Smooth muscle cell (in vitro differentiated cells): ENCODE measurements around the gene KRTAP13-2. TPM values are rescaled to one million over a fixed set of nuclear protein-coding genes. Genes with fewer than 3 reads are reported as not detected.

Source experiments
- DNase-seq: peaks from one replicate; lab custom pipeline; 2025; ENCODE audit not compliant: unreplicated experiment; lab: John Stamatoyannopoulos, UW
- H2AFZ ChIP-seq: fragments of 200-600 bp; sonication (generic); 2 replicates; pipeline ENCODE4 v1.6.0; 2016; ENCODE audit warnings: antibody characterized with exemption, low read depth, mild to moderate bottlenecking
- H3F3A ChIP-seq: fragments of 200-600 bp; sonication (generic); 2 replicates; pipeline ENCODE4 v1.6.0; 2017; ENCODE audit warnings: antibody characterized with exemption, low read depth
- H3K27ac ChIP-seq: fragments of 200-600 bp; sonication (generic); 2 replicates; pipeline ENCODE4 v1.5.1; 2016; ENCODE audit warnings: low read depth, mild to moderate bottlenecking
- H3K27me3 ChIP-seq: fragments of 200-600 bp; sonication (generic); 2 replicates; pipeline ENCODE4 v1.6.1; 2016; ENCODE audit warnings: low read depth, mild to moderate bottlenecking
- H3K36me3 ChIP-seq: fragments of 200-600 bp; sonication (generic); 2 replicates; pipeline ENCODE4 v1.5.1; 2016; ENCODE audit warnings: low read depth
- H3K4me1 ChIP-seq: fragments of 200-600 bp; sonication (generic); 2 replicates; pipeline ENCODE4 v1.5.1; 2016; ENCODE audit warnings: low read depth
- H3K4me2 ChIP-seq: fragments of 200-600 bp; sonication (generic); 2 replicates; pipeline ENCODE4 v1.6.0; 2016; ENCODE audit warnings: mild to moderate bottlenecking
- H3K4me3 ChIP-seq: fragments of 200-600 bp; sonication (generic); 2 replicates; pipeline ENCODE4 v1.5.1; 2016; ENCODE audit warnings: mild to moderate bottlenecking
- H3K79me2 ChIP-seq: fragments of 200-600 bp; sonication (generic); 2 replicates; pipeline ENCODE4 v1.6.0; 2016; ENCODE audit warnings: low read depth, mild to moderate bottlenecking
- H3K9ac ChIP-seq: fragments of 200-600 bp; sonication (generic); 2 replicates; pipeline ENCODE4 v1.6.0; 2016; ENCODE audit warnings: low read depth
- H3K9me3 ChIP-seq: fragments of 200-600 bp; sonication (generic); replicated peaks from 2 replicates; pipeline ENCODE4 v1.5.1; 2016; ENCODE audit warnings: low read depth
- H4K20me1 ChIP-seq: fragments of 200-600 bp; sonication (generic); 2 replicates; pipeline ENCODE4 v1.6.0; 2016; ENCODE audit warnings: low read depth
- CTCF ChIP-seq: fragments of 200-600 bp; sonication (generic); IDR thresholded peaks from 2 replicates; pipeline ENCODE4 v1.5.1; 2017; ENCODE audit warnings: borderline replicate concordance, mild to moderate bottlenecking, antibody characterized with exemption; ENCODE audit not compliant: insufficient read depth, poor library complexity, severe bottlenecking
- WGBS: methylation state at CpG from one replicate; pipeline ENCODE4 v1.1.7; 2016; ENCODE audit warnings: low lambda C conversion rate; 5-methylcytosine and 5-hydroxymethylcytosine counted together
- polyA plus RNA-seq: library from polyadenylated mRNA; unstranded; fragments of >200 nt; fragmentation: Nextera tagmentation; extraction: Ambion mirVana; gene quantifications from 2 replicates; pipeline ENCODE4 v1.2.1, GENCODE V29; 2016
- total RNA-seq: library from RNA; depleted of rRNA; stranded (reverse); fragments of >200 nt; gene quantifications from 2 replicates; pipeline ENCODE4 v1.2.3, GENCODE V29; 2014

Gene KRTAP13-2
- total and polyA plus RNA-seq, 2 experiments from 2014 or later = not detected

- H3K27ac ChIP-seq = no peak within 1 kb of the TSS
- H3K9ac ChIP-seq = no peak within 1 kb of the TSS
- no peak for DNase-seq
- no peaks in the 10 kb centered on the region for H4K20me1 ChIP-seq
- H3K36me3 ChIP-seq = no peaks in the 10 kb centered on the region
- no peak for TF ChIP-seq CTCF
- H3K4me2 ChIP-seq = no peak within 1 kb of the TSS
- no peaks in the 10 kb centered on the region for H3K27me3 ChIP-seq
- no peaks in the 10 kb centered on the region for H3K4me1 ChIP-seq
- H3F3A ChIP-seq = no peaks in the 10 kb centered on the region
- H2AFZ ChIP-seq = no peak within 1 kb of the TSS
- H3K79me2 ChIP-seq = no peaks in the 10 kb centered on the region
- 93% methylated on average over 4 of the region's 4 CpGs for WGBS
- no peak within 1 kb of the TSS for H3K4me3 ChIP-seq
- H3K9me3 ChIP-seq = no peaks in the 10 kb centered on the region
These were observed 23.7 kb upstream of the KRTAP13-2 start, which contains the start of gene KRTAP13-1 for GRCh38 chr21:30395731-30396130. Gene KRTAP13-1 (plus strand): TSS chr21:30396031. CDS start chr21:30396087, 56 bp downstream.

- TF ChIP-seq CTCF = no peak
These were observed 19.5 kb upstream of the KRTAP13-2 start for GRCh38 chr21:30391492-30392025.

GRCh38 chr21:30382201-30382600, 10.1 kb upstream of the KRTAP13-2 start:
- 79% methylated on average over 1 of the region's 1 CpG for WGBS
- no peak for DNase-seq
- Histone ChIP-seq H3K27ac (no peak overlapping the region), H3K9me3 (no peaks in the 10 kb centered on the region), H3F3A (no peaks in the 10 kb centered on the region), H4K20me1 (no peaks in the 10 kb centered on the region), H3K79me2 (no peaks in the 10 kb centered on the region), H3K36me3 (no peaks in the 10 kb centered on the region), H3K4me1 (no peaks in the 10 kb centered on the region), H3K4me3 (no peak overlapping the region), H3K9ac (no peak overlapping the region), H3K4me2 (no peak overlapping the region), H2AFZ (no peak overlapping the region), H3K27me3 (no peaks in the 10 kb centered on the region)
- TF ChIP-seq CTCF = no peak

More at GRCh38 chr21:30391492-30392025, 19.5 kb upstream of the KRTAP13-2 start:
- no peak overlapping the region for H3K9ac ChIP-seq
- H4K20me1 ChIP-seq = no peaks in the 10 kb centered on the region
- H3F3A ChIP-seq = no peaks in the 10 kb centered on the region
- H2AFZ ChIP-seq = no peak overlapping the region
- WGBS = 81% methylated on average over 2 of the region's 2 CpGs
- no peaks in the 10 kb centered on the region for H3K27me3 ChIP-seq
- no peak overlapping the region for H3K4me3 ChIP-seq
- H3K4me2 ChIP-seq = no peak overlapping the region
- H3K27ac ChIP-seq = no peak overlapping the region
- no peaks in the 10 kb centered on the region for H3K79me2 ChIP-seq
- no peaks in the 10 kb centered on the region for H3K4me1 ChIP-seq
- DNase-seq = no peak
- no peaks in the 10 kb centered on the region for H3K9me3 ChIP-seq
- no peaks in the 10 kb centered on the region for H3K36me3 ChIP-seq

- no peaks in the 10 kb centered on the region for H3K4me1 ChIP-seq
- no peak overlapping the region for H3K27ac ChIP-seq
- no peak overlapping the region for H3K9ac ChIP-seq
- H3K27me3 ChIP-seq = peaks cover 5% of the 10 kb centered on the region
- WGBS = 85% methylated on average over 3 of the region's 3 CpGs
- TF ChIP-seq CTCF = no peak
- H3K4me2 ChIP-seq = no peak overlapping the region
- no peaks in the 10 kb centered on the region for H3K9me3 ChIP-seq
- no peak overlapping the region for H2AFZ ChIP-seq
- H3K79me2 ChIP-seq = no peaks in the 10 kb centered on the region
- no peaks in the 10 kb centered on the region for H3F3A ChIP-seq
- no peak overlapping the region for H3K4me3 ChIP-seq
- H4K20me1 ChIP-seq = no peaks in the 10 kb centered on the region
- no peak for DNase-seq
- no peaks in the 10 kb centered on the region for H3K36me3 ChIP-seq
These were observed 16.2 kb downstream of the KRTAP13-2 start for GRCh38 chr21:30355906-30356305.
